Mesenchymal stem cell (in vitro differentiated cells and primary cell): ENCODE measurements around the gene ARHGEF3.
"Not testable (repeated sequence)": the region's sequence is repeated elsewhere in the genome, so short reads cannot be mapped to it uniquely, and the experiment has no call there.

Source experiments
- DNase-seq: peaks from one replicate; pipeline ENCODE4 v3.0.0-alpha.2; 2013
- H2AFZ ChIP-seq: one replicate; pipeline ENCODE4 v1.6.1; 2013; ENCODE audit warnings: low read depth, mild to moderate bottlenecking, control low read depth, inconsistent platforms, low read length, moderate library complexity
- H2AK5ac ChIP-seq: 2 replicates; pipeline ENCODE4 v1.6.1; 2013; ENCODE audit warnings: low read length, moderate library complexity, mild to moderate bottlenecking, inconsistent platforms; ENCODE audit not compliant: severe bottlenecking
- H2BK120ac ChIP-seq: one replicate; pipeline ENCODE4 v1.6.1; 2013; ENCODE audit warnings: low read depth, mild to moderate bottlenecking, inconsistent platforms, low read length, moderate library complexity
- H2BK12ac ChIP-seq, 2 experiments: one replicate each; pipeline ENCODE4 v1.6.1; 2013; ENCODE audit warnings: inconsistent platforms in 2 of 2, low read length in 2 of 2, mild to moderate bottlenecking in 2 of 2, moderate library complexity in 2 of 2, control low read depth in 1 of 2
- H2BK15ac ChIP-seq: one replicate; pipeline ENCODE4 v1.6.1; 2013; ENCODE audit warnings: mild to moderate bottlenecking, low read depth, inconsistent platforms; ENCODE audit not compliant: poor library complexity, severe bottlenecking
- H2BK5ac ChIP-seq: 2 replicates; pipeline ENCODE4 v1.6.1; 2013; ENCODE audit warnings: low read depth, mild to moderate bottlenecking, low read length, control low read depth, inconsistent platforms; ENCODE audit not compliant: poor library complexity, severe bottlenecking
- H3K14ac ChIP-seq, 2 experiments: one replicate each; pipeline ENCODE4 v1.6.1; 2013; ENCODE audit warnings: inconsistent platforms in 2 of 2, low read length in 2 of 2, control low read depth in 1 of 2, mild to moderate bottlenecking in 1 of 2, moderate library complexity in 1 of 2
- H3K18ac ChIP-seq, 2 experiments: one replicate each; pipeline ENCODE4 v1.6.1; 2013; ENCODE audit warnings: inconsistent platforms in 2 of 2, low read length in 2 of 2, control low read depth in 1 of 2, low read depth in 1 of 2, mild to moderate bottlenecking in 1 of 2
- H3K23ac ChIP-seq, 2 experiments: one replicate each; pipeline ENCODE4 v1.6.1; 2013; ENCODE audit warnings: inconsistent platforms in 2 of 2, low read length in 2 of 2, mild to moderate bottlenecking in 2 of 2, moderate library complexity in 2 of 2, control low read depth in 1 of 2
- H3K27ac ChIP-seq: 2 replicates; pipeline ENCODE4 v1.5.1; 2013; ENCODE audit warnings: mild to moderate bottlenecking, moderate library complexity, low read length, control low read depth, inconsistent platforms; ENCODE audit not compliant: poor library complexity, severe bottlenecking
- H3K27me3 ChIP-seq, 2 experiments: 2 replicates each; pipeline versions ENCODE4 v1.6.1 to v1.7.0; 2013; ENCODE audit warnings: low read length in 2 of 2, mild to moderate bottlenecking in 2 of 2, moderate library complexity in 2 of 2, control low read depth in 1 of 2, inconsistent platforms in 1 of 2; ENCODE audit not compliant: control insufficient read depth in 1 of 2, insufficient read depth in 1 of 2
- H3K36me3 ChIP-seq, 2 experiments: 2 replicates each; pipeline versions ENCODE4 v1.6.1 to v1.7.0; 2013; ENCODE audit warnings: low read length in 2 of 2, control low read depth in 1 of 2, inconsistent platforms in 1 of 2, low read depth in 1 of 2, mild to moderate bottlenecking in 1 of 2; ENCODE audit not compliant: insufficient read depth in 2 of 2, control insufficient read depth in 1 of 2
- H3K4ac ChIP-seq, 2 experiments: one replicate each; pipeline ENCODE4 v1.6.1; 2013; ENCODE audit warnings: inconsistent platforms in 2 of 2, low read length in 2 of 2, mild to moderate bottlenecking in 2 of 2, moderate library complexity in 2 of 2, control low read depth in 1 of 2, low read depth in 1 of 2
- H3K4me1 ChIP-seq: 2 replicates; pipeline ENCODE4 v1.6.1; 2013; ENCODE audit warnings: low read depth, low read length, control low read depth; ENCODE audit not compliant: control insufficient read depth, insufficient read depth
- H3K4me2 ChIP-seq: 2 replicates; pipeline ENCODE4 v1.6.1; 2013; ENCODE audit warnings: low read length, mild to moderate bottlenecking, inconsistent platforms; ENCODE audit not compliant: poor library complexity, severe bottlenecking
- H3K4me3 ChIP-seq, 2 experiments: 2 replicates each; pipeline versions ENCODE4 v1.5.1 to v1.7.0; 2013; ENCODE audit warnings: low read length in 2 of 2, mild to moderate bottlenecking in 2 of 2, control low read depth in 1 of 2, low read depth in 1 of 2; ENCODE audit not compliant: insufficient read depth in 1 of 2
- H3K79me1 ChIP-seq: replicated peaks from 2 replicates; pipeline ENCODE4 v1.6.1; 2013; ENCODE audit warnings: mild to moderate bottlenecking, control low read depth, low read length, inconsistent platforms; ENCODE audit not compliant: poor library complexity, severe bottlenecking
- H3K9ac ChIP-seq: 2 replicates; pipeline ENCODE4 v1.7.0; 2013; ENCODE audit warnings: mild to moderate bottlenecking, low read length, moderate library complexity
- H3K9me3 ChIP-seq: 2 replicates; pipeline ENCODE4 v1.7.0; 2013; ENCODE audit warnings: mild to moderate bottlenecking, low read length; ENCODE audit not compliant: control insufficient read depth
- H4K8ac ChIP-seq: one replicate; pipeline ENCODE4 v1.6.1; 2013; ENCODE audit warnings: inconsistent platforms, mild to moderate bottlenecking, low read length, moderate library complexity
- H4K91ac ChIP-seq: one replicate; pipeline ENCODE4 v1.6.1; 2013; ENCODE audit warnings: mild to moderate bottlenecking, low read length, inconsistent platforms
- WGBS: methylation state at CpG from one replicate; pipeline ENCODE4 v1.1.7; 2013; ENCODE audit warnings: mixed read lengths; 5-methylcytosine and 5-hydroxymethylcytosine counted together

ARHGEF3 gene

DNA sequence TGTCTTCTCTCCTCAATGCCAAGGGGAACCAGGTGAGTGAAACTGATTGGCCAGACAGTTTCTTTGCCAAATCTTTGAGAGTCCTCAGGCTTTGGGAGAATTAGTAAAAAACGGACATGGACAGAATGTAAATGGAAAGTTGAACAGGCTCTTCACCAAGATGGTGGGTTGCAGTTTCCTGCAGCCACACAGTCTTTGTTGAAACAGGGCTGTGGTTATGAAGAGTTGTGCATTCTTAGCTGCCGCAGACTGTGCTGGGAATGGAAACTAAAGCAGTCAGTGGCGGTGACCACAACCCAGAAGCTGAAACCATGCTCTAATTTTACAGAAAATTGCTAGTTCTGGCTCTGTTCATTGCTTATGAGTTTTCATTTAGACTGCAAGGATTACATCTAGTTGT is 76.6 kb downstream of the ARHGEF3 start:
- WGBS, result 93% methylated on average over 3 of the region's 3 CpGs
- Histone ChIP-seq H3K27ac (no peak overlapping the region), H3K36me3 (peaks cover 0 to 76% of the 10 kb centered on the region in 2 experiments), H3K27me3 (no peaks in the 10 kb centered on the region), H3K4me3 (no peak overlapping the region), H2AFZ (no peak overlapping the region), H2AK5ac (no peak overlapping the region), H2BK120ac (no peak overlapping the region), H3K9me3 (no peaks in the 10 kb centered on the region), H3K79me1 (no peaks in the 10 kb centered on the region), H3K4me1 (no peaks in the 10 kb centered on the region), H2BK5ac (no peak overlapping the region), H3K18ac (no peak overlapping the region), H2BK12ac (no peak overlapping the region), H3K4me2 (no peak overlapping the region), H3K4ac (no peak overlapping the region), H3K9ac (no peak overlapping the region), H4K91ac (no peak overlapping the region), H4K8ac (no peak overlapping the region), H3K23ac (no peak overlapping the region), H2BK15ac (no peak overlapping the region), H3K14ac (no peak overlapping the region)
- DNase-seq, result no peak

DNA sequence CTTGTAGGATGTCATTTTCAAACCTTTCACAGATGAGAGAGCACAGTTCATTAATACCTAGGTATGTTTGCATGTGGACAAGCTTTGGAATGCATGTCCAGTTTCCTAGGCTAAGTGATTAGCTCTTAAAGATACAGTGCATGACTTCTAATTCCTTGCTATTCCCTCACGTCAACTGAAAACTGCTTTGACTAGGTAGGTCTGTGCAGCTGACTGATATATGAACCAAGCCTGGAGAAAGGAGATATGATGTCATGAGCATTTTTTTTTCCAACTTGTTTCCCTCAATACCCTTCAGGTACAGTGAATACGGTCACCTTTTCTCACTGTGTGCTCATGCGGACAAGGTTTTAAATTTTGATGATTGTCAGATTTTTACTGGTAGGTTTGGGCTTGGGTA is 77.1 kb downstream of the ARHGEF3 start:
- H3K4me1 ChIP-seq, result no peaks in the 10 kb centered on the region
- no peak overlapping the region for H3K4me3 ChIP-seq
- no peaks in the 10 kb centered on the region for H3K27me3 ChIP-seq
- H2BK120ac ChIP-seq, result no peak overlapping the region
- no peak overlapping the region for H3K18ac ChIP-seq
- WGBS, result 95% methylated on average over 3 of the region's 3 CpGs
- no peak overlapping the region for H3K4ac ChIP-seq
- H4K8ac ChIP-seq, result no peak overlapping the region
- no peak overlapping the region for H2AK5ac ChIP-seq
- no peak overlapping the region for H3K4me2 ChIP-seq
- H3K27ac ChIP-seq, result no peak overlapping the region
- no peaks in the 10 kb centered on the region for H3K9me3 ChIP-seq
- H2BK12ac ChIP-seq, result no peak overlapping the region
- no peaks in the 10 kb centered on the region for H3K79me1 ChIP-seq
- no peak overlapping the region for H2BK5ac ChIP-seq
- H4K91ac ChIP-seq, result no peak overlapping the region
- H3K9ac ChIP-seq, result no peak overlapping the region
- no peak overlapping the region for H3K14ac ChIP-seq
- H3K36me3 ChIP-seq, result peaks cover 0 to 71% of the 10 kb centered on the region in 2 experiments
- no peak overlapping the region for H2BK15ac ChIP-seq
- no peak overlapping the region for H2AFZ ChIP-seq
- H3K23ac ChIP-seq, result no peak overlapping the region
- no peak for DNase-seq

DNA sequence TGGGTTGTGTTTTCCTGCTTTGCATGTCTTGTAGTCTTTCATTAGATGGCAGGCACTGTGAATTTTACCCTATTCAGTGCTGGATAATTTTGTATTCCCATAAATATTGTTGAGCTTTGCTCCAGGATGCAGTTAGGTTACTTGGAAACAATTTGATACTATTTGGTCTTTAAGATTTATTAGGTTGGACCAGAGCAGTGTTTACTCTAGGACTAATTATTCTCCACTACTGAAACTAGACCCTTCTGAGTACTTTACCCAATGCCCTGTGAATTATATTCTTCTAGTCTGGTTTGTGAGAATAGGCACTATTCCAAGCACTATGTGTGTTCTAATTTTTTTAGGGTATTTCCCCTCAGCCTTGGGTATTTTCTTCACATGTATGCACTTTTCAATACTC is 80.9 kb downstream of the ARHGEF3 start:
- Histone ChIP-seq H2BK120ac (no peak overlapping the region), H3K23ac (no peak overlapping the region), H2BK12ac (no peak overlapping the region), H2AK5ac (no peak overlapping the region), H3K36me3 (peaks cover 0 to 34% of the 10 kb centered on the region in 2 experiments), H4K91ac (no peak overlapping the region), H3K4me1 (no peaks in the 10 kb centered on the region), H3K27ac (no peak overlapping the region), H3K27me3 (no peaks in the 10 kb centered on the region), H2BK15ac (no peak overlapping the region), H2AFZ (no peak overlapping the region), H3K9ac (no peak overlapping the region), H3K4me3 (no peak overlapping the region), H3K4me2 (no peak overlapping the region), H2BK5ac (no peak overlapping the region), H3K14ac (no peak overlapping the region), H3K79me1 (no peaks in the 10 kb centered on the region), H3K4ac (no peak overlapping the region), H3K9me3 (no peaks in the 10 kb centered on the region), H3K18ac (no peak overlapping the region), H4K8ac (no peak overlapping the region)
- DNase-seq, result no peak

DNA sequence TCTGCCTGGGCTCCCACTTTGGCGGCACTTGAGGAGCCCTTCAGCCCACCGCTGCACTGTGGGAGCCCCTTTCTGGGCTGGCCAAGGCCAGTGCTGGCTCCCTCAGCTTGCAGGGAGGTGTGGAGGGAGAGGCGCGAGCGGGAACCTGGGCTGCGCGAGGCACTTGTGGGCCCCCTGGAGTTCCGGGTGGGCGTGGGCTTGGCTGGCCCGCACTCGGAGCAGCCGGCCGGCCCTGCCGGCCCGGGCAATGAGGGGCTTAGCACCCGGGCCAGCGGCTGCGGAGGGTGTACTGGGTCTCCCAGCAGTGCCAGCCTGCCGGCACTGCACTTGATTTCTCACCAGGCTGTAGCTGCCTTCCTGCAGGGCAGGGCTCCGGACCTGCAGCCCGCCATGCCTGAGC is 82.9 kb downstream of the ARHGEF3 start:
- not testable (repeated sequence) for H2AFZ ChIP-seq, H3K4me1 ChIP-seq, H3K18ac ChIP-seq, H2BK12ac ChIP-seq, H3K9ac ChIP-seq, H2AK5ac ChIP-seq, H3K4me2 ChIP-seq, H3K9me3 ChIP-seq, H2BK15ac ChIP-seq, H3K4me3 ChIP-seq, H3K79me1 ChIP-seq, H4K91ac ChIP-seq, H3K14ac ChIP-seq, H3K27me3 ChIP-seq, H3K4ac ChIP-seq, H3K27ac ChIP-seq, H2BK5ac ChIP-seq, H3K23ac ChIP-seq, H4K8ac ChIP-seq, H2BK120ac ChIP-seq, DNase-seq
- 95% methylated on average over 21 of the region's 21 CpGs for WGBS
- H3K36me3 ChIP-seq, result peaks cover 0 to 20% of the 10 kb centered on the region in 2 experiments
